ENCODE results near the gene FKBP10.

The FKBP10 gene

DNA sequence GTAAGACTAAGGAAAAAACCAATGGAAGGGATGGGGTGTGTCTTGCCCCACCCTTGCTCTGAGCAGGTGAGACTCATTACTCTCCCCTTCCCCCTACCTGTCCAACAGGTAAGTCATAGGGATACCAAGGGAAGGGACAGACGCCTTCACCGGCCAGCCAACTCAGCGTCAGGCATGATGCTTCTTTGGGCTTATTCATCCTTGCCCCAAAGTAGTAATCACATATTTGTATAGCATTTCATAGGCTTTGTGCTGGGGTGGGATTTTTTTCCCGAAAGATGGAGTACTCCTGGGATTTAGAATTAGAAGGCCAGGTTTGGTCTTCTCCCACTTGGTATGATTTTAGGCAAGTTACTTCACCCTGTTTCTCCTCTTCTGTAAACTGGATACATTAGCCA, 25.8 kb upstream of the FKBP10 start:
- no peak for DNase-seq (ENCODE audit: low spot score)
- in situ Hi-C loops (cut with MboI; ENCODE audit: low pct_unique_long_range_greater_than_20kb, low sequenced_read_pairs, unreplicated experiment): no loop called here
- TF ChIP-seq CTCF (IDR thresholded peaks at IDR 0.05; ENCODE audit: extremely low read depth, insufficient read depth, missing control alignments): no peak

GRCh38 chr17:41792845-41793783, 19.7 kb upstream of the FKBP10 start:
- in situ Hi-C loops (cut with MboI; ENCODE audit: low pct_unique_long_range_greater_than_20kb, low sequenced_read_pairs, unreplicated experiment): no loop called here
- no peak for DNase-seq (ENCODE audit: low spot score)
- TF ChIP-seq CTCF (IDR thresholded peaks at IDR 0.05; ENCODE audit: extremely low read depth, insufficient read depth, missing control alignments): no peak

DNA sequence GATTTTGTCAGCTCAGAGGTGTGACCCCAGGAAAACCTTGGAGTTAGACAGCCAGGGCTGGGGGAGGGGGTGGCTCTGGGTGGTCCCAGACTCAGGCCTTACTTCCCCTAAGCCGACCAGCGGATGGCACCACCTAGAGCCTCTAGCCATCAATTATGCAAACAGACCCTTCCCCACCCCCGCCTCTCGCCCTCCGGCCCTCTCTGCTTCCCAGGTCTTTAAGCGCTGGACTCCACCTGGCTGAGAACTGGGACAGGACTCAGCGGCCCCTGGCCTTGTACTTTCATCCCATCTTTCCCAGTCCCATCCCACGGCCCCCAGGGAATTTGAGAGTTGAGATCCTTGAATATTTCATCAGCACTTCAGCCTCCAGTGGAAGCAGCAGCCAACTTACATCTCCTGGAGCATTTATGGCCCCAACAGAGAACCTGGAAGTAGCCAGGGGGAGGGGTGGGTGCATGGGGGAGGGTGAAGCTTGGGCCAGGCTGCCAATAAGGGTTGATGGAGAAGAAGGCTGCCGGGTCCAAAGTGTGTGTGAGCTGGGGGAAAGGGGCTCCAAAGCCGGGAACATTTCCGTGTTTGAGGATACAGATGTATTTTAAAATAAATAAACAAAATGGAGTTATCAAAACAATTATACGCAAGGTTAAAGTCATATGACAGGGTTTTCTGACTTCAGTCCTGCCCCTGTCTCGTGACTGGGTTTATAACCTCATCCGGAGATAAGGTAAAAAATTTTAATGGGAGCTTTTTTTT, 18.8 kb upstream of the FKBP10 start:
- no peak for TF ChIP-seq CTCF (IDR thresholded peaks at IDR 0.05; ENCODE audit: extremely low read depth, insufficient read depth, missing control alignments)
- in situ Hi-C loops (cut with MboI; ENCODE audit: low pct_unique_long_range_greater_than_20kb, low sequenced_read_pairs, unreplicated experiment): no loop called here
- no peak for DNase-seq (ENCODE audit: low spot score)

GRCh38 chr17:41794540-41794975, 18.2 kb upstream of the FKBP10 start:
- in situ Hi-C loops (cut with MboI; ENCODE audit: low pct_unique_long_range_greater_than_20kb, low sequenced_read_pairs, unreplicated experiment): no loop called here
- no peak for TF ChIP-seq CTCF (IDR thresholded peaks at IDR 0.05; ENCODE audit: extremely low read depth, insufficient read depth, missing control alignments)
- DNase-seq (ENCODE audit: low spot score): no peak

GRCh38 chr17:41796121-41796895, 16.5 kb upstream of the FKBP10 start:
- TF ChIP-seq CTCF (IDR thresholded peaks at IDR 0.05; ENCODE audit: extremely low read depth, insufficient read depth, missing control alignments): no peak
- in situ Hi-C loops (cut with MboI; ENCODE audit: low pct_unique_long_range_greater_than_20kb, low sequenced_read_pairs, unreplicated experiment): no loop called here
- DNase-seq (ENCODE audit: low spot score): no peak

DNA sequence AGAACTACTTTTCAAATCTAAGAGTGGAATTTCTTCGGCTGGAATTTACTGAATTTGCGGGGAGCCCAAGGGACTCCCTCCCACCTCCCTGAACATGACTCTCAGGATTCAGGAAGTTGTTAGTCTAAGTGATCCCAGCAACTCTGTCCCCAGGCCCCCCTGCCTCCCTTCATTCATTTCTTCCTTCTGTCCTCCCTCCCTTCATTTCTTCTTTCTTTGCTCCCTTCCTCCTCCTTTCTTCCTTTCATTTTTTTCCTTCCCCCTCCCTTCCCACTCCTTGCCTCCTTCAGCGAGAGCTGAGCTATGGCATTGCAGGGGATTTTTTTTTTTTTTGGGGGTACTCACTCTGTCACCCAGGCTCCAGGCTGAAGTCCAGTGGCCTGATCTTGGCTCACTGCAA, 15.4 kb upstream of the FKBP10 start:
- no peak for DNase-seq (ENCODE audit: low spot score)
- TF ChIP-seq CTCF (IDR thresholded peaks at IDR 0.05; ENCODE audit: extremely low read depth, insufficient read depth, missing control alignments): no peak
- in situ Hi-C loops (cut with MboI; ENCODE audit: low pct_unique_long_range_greater_than_20kb, low sequenced_read_pairs, unreplicated experiment): no loop called here
